ENCODE measurements around the gene PSAT1.

PSAT1 gene

GRCh38 chr9:78314953-78315870, 18.3 kb downstream of the PSAT1 start:
- in situ Hi-C loops (cut with HindIII; ENCODE audit: low sequenced_read_pairs) = no loop called here

- in situ Hi-C loops (cut with HindIII; ENCODE audit: low sequenced_read_pairs) = no loop called here
These were observed 19.4 kb downstream of the PSAT1 start for GRCh38 chr9:78316166-78316892.

GRCh38 chr9:78319197-78320029, 22.5 kb downstream of the PSAT1 start:
- in situ Hi-C loops (cut with HindIII; ENCODE audit: low sequenced_read_pairs) = no loop called here

GRCh38 chr9:78320030-78320693, 23.2 kb downstream of the PSAT1 start:
- in situ Hi-C loops (cut with HindIII; ENCODE audit: low sequenced_read_pairs) = no loop called here

GRCh38 chr9:78320875-78321496, 24.1 kb downstream of the PSAT1 start:
- in situ Hi-C loops (cut with HindIII; ENCODE audit: low sequenced_read_pairs) = no loop called here

GRCh38 chr9:78321505-78321904, 24.6 kb downstream of the PSAT1 start:
- in situ Hi-C loops (cut with HindIII; ENCODE audit: low sequenced_read_pairs) = no loop called here

GRCh38 chr9:78324068-78324650, 27.2 kb downstream of the PSAT1 start:
- in situ Hi-C loops (cut with HindIII; ENCODE audit: low sequenced_read_pairs) = no loop called here

- in situ Hi-C loops (cut with HindIII; ENCODE audit: low sequenced_read_pairs) = no loop called here
These were observed 27.8 kb downstream of the PSAT1 start for GRCh38 chr9:78324682-78325081.

GRCh38 chr9:78325343-78325742, 28.4 kb downstream of the PSAT1 start:
- in situ Hi-C loops (cut with HindIII; ENCODE audit: low sequenced_read_pairs) = no loop called here

GRCh38 chr9:78325846-78326360, 29.0 kb downstream of the PSAT1 start:
- in situ Hi-C loops (cut with HindIII; ENCODE audit: low sequenced_read_pairs) = no loop called here

- in situ Hi-C loops (cut with HindIII; ENCODE audit: low sequenced_read_pairs) = no loop called here
These were observed 29.6 kb downstream of the PSAT1 start for GRCh38 chr9:78326564-78326963.

- in situ Hi-C loops (cut with HindIII; ENCODE audit: low sequenced_read_pairs) = no loop called here
These were observed 35.5 kb downstream of the PSAT1 start for GRCh38 chr9:78332381-78332780.

GRCh38 chr9:78348848-78349247, 51.9 kb downstream of the PSAT1 start:
- in situ Hi-C loops (cut with HindIII; ENCODE audit: low sequenced_read_pairs) = no loop called here

- in situ Hi-C loops (cut with HindIII; ENCODE audit: low sequenced_read_pairs) = no loop called here
These were observed 54.9 kb downstream of the PSAT1 start for GRCh38 chr9:78351816-78352215.

- in situ Hi-C loops (cut with HindIII; ENCODE audit: low sequenced_read_pairs) = no loop called here
These were observed 57.5 kb downstream of the PSAT1 start for GRCh38 chr9:78354324-78354973.

- in situ Hi-C loops (cut with HindIII; ENCODE audit: low sequenced_read_pairs) = no loop called here
These were observed 58.1 kb downstream of the PSAT1 start for GRCh38 chr9:78354989-78355388.

- in situ Hi-C loops (cut with HindIII; ENCODE audit: low sequenced_read_pairs) = no loop called here
These were observed 59.7 kb downstream of the PSAT1 start for GRCh38 chr9:78356634-78357033.

GRCh38 chr9:78357165-78357873, 60.4 kb downstream of the PSAT1 start:
- in situ Hi-C loops (cut with HindIII; ENCODE audit: low sequenced_read_pairs) = no loop called here

Measured in DLD1 (cell line).